HEK293T (cell line): ENCODE measurements around the gene EYS.

Source experiments
- BHLHE40 ChIP-seq: fragments of 450-650 bp; IDR thresholded peaks from 2 replicates; pipeline ENCODE4 v1.6.1; 2016; ENCODE audit warnings: mild to moderate bottlenecking, moderate library complexity, borderline replicate concordance
- FOXM1 ChIP-seq: fragments of 450-650 bp; IDR thresholded peaks from 2 replicates; pipeline ENCODE4 v1.6.1; 2017; ENCODE audit warnings: mild to moderate bottlenecking, borderline replicate concordance
- NFRKB ChIP-seq: fragments of 450-650 bp; IDR thresholded peaks from 2 replicates; pipeline ENCODE4 v1.6.1; 2016; ENCODE audit warnings: mild to moderate bottlenecking, moderate library complexity

DNA sequence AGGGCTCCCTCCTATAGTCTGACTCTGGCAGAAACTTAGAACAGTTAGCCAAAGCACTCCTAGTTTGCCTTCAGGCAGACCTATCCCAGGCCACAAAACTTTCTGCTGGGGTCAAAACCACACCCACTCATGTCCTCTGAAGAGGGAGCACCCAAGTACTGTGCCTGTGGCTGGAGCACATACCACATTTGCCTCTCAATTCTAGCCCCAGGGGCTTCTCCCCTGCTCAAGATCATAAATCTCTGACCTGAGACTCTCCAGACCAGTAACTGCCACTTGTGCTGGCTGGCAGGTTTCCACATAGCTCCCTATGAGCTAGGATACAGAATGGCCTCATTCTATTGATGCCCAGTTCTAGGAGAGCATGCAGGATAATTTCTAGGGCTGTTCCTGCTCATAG lies 781.0 kb downstream of the EYS start:
- TF ChIP-seq FOXM1 = no peak
- TF ChIP-seq BHLHE40 = no peak
- TF ChIP-seq NFRKB = no peak
